Small intestine (tissue), 7 donors: ENCODE results near the gene LTBP1. TPM values are rescaled to one million over a fixed set of nuclear protein-coding genes. Genes with fewer than 3 reads are reported as not detected.
"Not testable (repeated sequence)": the region's sequence is repeated elsewhere in the genome, so short reads cannot be mapped to it uniquely, and the experiment has no call there.

ENCODE experiments used
- DNase-seq, 2 donors: peaks; one replicate each; pipeline versions ENCODE4 v3.0.0 to v3.0.0-alpha.2; 2013
- FAIRE-seq: peaks from 2 replicates; lab custom pipeline; 2012; peaks lifted over from hg19 to GRCh38; lab: Jason Lieb, UNC
- H3K27ac ChIP-seq, 3 donors: one replicate each; pipeline ENCODE4 v1.5.1; 2013; ENCODE audit warnings: low read length in 2 of 3, mild to moderate bottlenecking in 2 of 3, control low read depth in 1 of 3, inconsistent platforms in 1 of 3, low read depth in 1 of 3, moderate library complexity in 1 of 3
- H3K27me3 ChIP-seq, 3 donors: one replicate each; pipeline ENCODE4 v1.6.1; 2013; ENCODE audit warnings: low read length in 3 of 3, inconsistent platforms in 1 of 3; ENCODE audit not compliant: control insufficient read depth in 3 of 3, insufficient read depth in 3 of 3
- H3K36me3 ChIP-seq, 3 donors: one replicate each; pipeline ENCODE4 v1.6.1; 2013; ENCODE audit warnings: low read length in 3 of 3, inconsistent platforms in 1 of 3, low read depth in 1 of 3, mild to moderate bottlenecking in 1 of 3, moderate library complexity in 1 of 3; ENCODE audit not compliant: control insufficient read depth in 3 of 3, insufficient read depth in 2 of 3
- H3K4me1 ChIP-seq, 3 donors: one replicate each; pipeline ENCODE4 v1.6.1; 2013; ENCODE audit warnings: low read length in 2 of 3, inconsistent platforms in 1 of 3, low read depth in 1 of 3, mild to moderate bottlenecking in 1 of 3, moderate library complexity in 1 of 3; ENCODE audit not compliant: control insufficient read depth in 3 of 3, insufficient read depth in 2 of 3
- H3K4me3 ChIP-seq, 3 donors: one replicate each; pipeline ENCODE4 v1.5.1; 2013; ENCODE audit warnings: low read length in 3 of 3, control low read depth in 1 of 3, inconsistent platforms in 1 of 3, low read depth in 1 of 3, mild to moderate bottlenecking in 1 of 3, moderate library complexity in 1 of 3
- H3K9me3 ChIP-seq, 2 donors: one replicate each; pipeline ENCODE4 v1.6.1; 2013; ENCODE audit warnings: low read depth in 1 of 2, low read length in 1 of 2; ENCODE audit not compliant: control insufficient read depth in 2 of 2, insufficient read depth in 1 of 2
- whole genome bisulfite sequencing, 3 donors: extraction: QIAGEN DNeasy Blood & Tissue Kit; methylation state at CpG; one replicate each; pipeline ENCODE4 v1.1.7; 2013; 5-methylcytosine and 5-hydroxymethylcytosine counted together
- polyA plus RNA-seq, 4 donors: library from polyadenylated mRNA; stranded (reverse) in 3 of 4; unstranded in 1 of 4; fragments of 200-250 nt in 3 of 4; fragments of 120-200 nt in 1 of 4; gene quantifications; one replicate each; pipeline versions ENCODE4 v1.2.1 to v1.2.3, GENCODE V29; 2013
- donor health status: healthy with polysubstance abuse.
- donor health status: control.
- donor health status: control.
- donor health status: Bipolar disorder and iron deficiency.
- donor health status: healthy.

LTBP1 gene
- polyA plus RNA-seq, 4 donors: 0.67 to 12.1 (median 6.1) TPM

GRCh38 chr2:32960647-32961403 lies 14.1 kb downstream of the LTBP1 start:
- FAIRE-seq: no peak
- H3K4me3 ChIP-seq: no peak overlapping the region
- no peak overlapping the region for H3K27ac ChIP-seq
- H3K27me3 ChIP-seq: no peaks in the 10 kb centered on the region
- H3K9me3 ChIP-seq: no peaks in the 10 kb centered on the region
- no peaks in the 10 kb centered on the region for H3K36me3 ChIP-seq
- peak in 1 of 2 donors; percentile 8 for DNase-seq
- WGBS, 3 donors: 77 to 88% (median 83%) methylated on average over 9 of the region's 9 CpGs
- peaks cover 0 to 4% (median 2%) of the 10 kb centered on the region in 3 donors for H3K4me1 ChIP-seq

GRCh38 chr2:32962690-32963089 lies 15.9 kb downstream of the LTBP1 start:
- FAIRE-seq: no peak
- no peaks in the 10 kb centered on the region for H3K27me3 ChIP-seq
- no peak for DNase-seq
- no peak overlapping the region for H3K27ac ChIP-seq
- no peaks in the 10 kb centered on the region for H3K36me3 ChIP-seq
- H3K9me3 ChIP-seq: no peaks in the 10 kb centered on the region
- H3K4me1 ChIP-seq: peaks cover 0 to 4% (median 2%) of the 10 kb centered on the region in 3 donors
- no peak overlapping the region for H3K4me3 ChIP-seq
- 55 to 83% (median 79%) methylated on average over 3 of the region's 3 CpGs for WGBS, 3 donors

- no peaks in the 10 kb centered on the region for H3K36me3 ChIP-seq
- DNase-seq (no peak), FAIRE-seq (no peak)
- 79 to 92% (median 89%) methylated on average over 3 of the region's 3 CpGs for WGBS, 3 donors
- H3K27ac ChIP-seq: no peak overlapping the region
- H3K4me3 ChIP-seq: no peak overlapping the region
- H3K9me3 ChIP-seq: no peaks in the 10 kb centered on the region
- no peaks in the 10 kb centered on the region for H3K27me3 ChIP-seq
- peaks cover 0 to 4% (median 2%) of the 10 kb centered on the region in 3 donors for H3K4me1 ChIP-seq
Observed at GRCh38 chr2:32963941-32964340, 17.2 kb downstream of the LTBP1 start.

- H3K4me1 ChIP-seq: peaks cover 0 to 4% (median under 1%) of the 10 kb centered on the region in 3 donors
- FAIRE-seq (no peak), DNase-seq (no peak)
- no peak overlapping the region for H3K27ac ChIP-seq
- H3K4me3 ChIP-seq: no peak overlapping the region
- no peaks in the 10 kb centered on the region for H3K9me3 ChIP-seq
- 59 to 78% (median 74%) methylated on average over 2 of the region's 2 CpGs for WGBS, 3 donors
- no peaks in the 10 kb centered on the region for H3K27me3 ChIP-seq
- H3K36me3 ChIP-seq: no peaks in the 10 kb centered on the region
Observed at GRCh38 chr2:32965523-32966171, 18.9 kb downstream of the LTBP1 start.

GRCh38 chr2:32969444-32970162 lies 22.9 kb downstream of the LTBP1 start:
- Histone ChIP-seq H3K4me1 (no peaks in the 10 kb centered on the region), H3K9me3 (no peaks in the 10 kb centered on the region), H3K4me3 (no peak overlapping the region), H3K27ac (no peak overlapping the region), H3K36me3 (no peaks in the 10 kb centered on the region), H3K27me3 (no peaks in the 10 kb centered on the region)
- no peak for DNase-seq
- WGBS, 3 donors: 86 to 95% (median 90%) methylated on average over 2 of the region's 2 CpGs
- no peak for FAIRE-seq

GRCh38 chr2:32973772-32974171 lies 27.0 kb downstream of the LTBP1 start:
- H3K9me3 ChIP-seq, FAIRE-seq, H3K36me3 ChIP-seq, DNase-seq, H3K27ac ChIP-seq, H3K4me3 ChIP-seq, H3K27me3 ChIP-seq, H3K4me1 ChIP-seq: not testable (repeated sequence)
- 96 to 97% (median 97%) methylated on average over 1 of the region's 1 CpG for WGBS, 3 donors

GRCh38 chr2:32976409-32977063 lies 29.8 kb downstream of the LTBP1 start:
- FAIRE-seq (no peak), DNase-seq (peak in 1 of 2 donors; percentile 33)
- Histone ChIP-seq H3K9me3 (no peaks in the 10 kb centered on the region), H3K27me3 (no peaks in the 10 kb centered on the region), H3K27ac (peak overlapping the region in 1 of 3 donors; percentile 59), H3K4me3 (no peak overlapping the region), H3K36me3 (no peaks in the 10 kb centered on the region), H3K4me1 (peaks cover 0 to 5% (median 3%) of the 10 kb centered on the region in 3 donors)
- WGBS, 3 donors: 47 to 79% (median 60%) methylated on average over 6 of the region's 6 CpGs

GRCh38 chr2:32977228-32977758 lies 30.5 kb downstream of the LTBP1 start:
- Histone ChIP-seq H3K4me1 (peaks cover 0 to 5% (median 3%) of the 10 kb centered on the region in 3 donors), H3K27me3 (no peaks in the 10 kb centered on the region), H3K4me3 (no peak overlapping the region), H3K36me3 (no peaks in the 10 kb centered on the region), H3K27ac (peak overlapping the region in 1 of 3 donors; percentile 59), H3K9me3 (no peaks in the 10 kb centered on the region)
- DNase-seq: peak; percentile 51 to 94
- no peak for FAIRE-seq
- 3 to 51% (median 36%) methylated on average over 6 of the region's 6 CpGs for WGBS, 3 donors
